Right forelimb (tissue), 1 donor: ENCODE results near the gene PTCD3.

ENCODE experiments used
- DNase-seq: peaks from one replicate; pipeline ENCODE4 v3.0.0-alpha.2; 2018

PTCD3 gene

DNA sequence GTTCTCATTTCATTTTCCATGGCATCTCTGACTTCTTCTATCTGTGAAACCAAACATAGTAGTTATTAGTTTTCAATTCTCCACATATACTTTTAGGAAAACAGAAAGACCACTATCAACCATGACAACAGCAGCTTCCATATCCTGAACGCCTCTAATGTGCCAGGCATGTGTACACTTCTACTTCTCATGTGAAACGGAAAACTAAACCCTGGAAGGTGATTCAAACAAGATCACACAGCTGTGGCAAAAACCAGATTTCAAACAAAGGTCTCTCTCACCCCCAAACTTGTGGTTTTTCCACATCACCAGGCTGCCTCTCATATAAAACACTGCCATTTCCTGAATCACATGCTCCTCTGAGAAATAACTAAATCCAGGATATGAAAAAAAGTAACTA, 41.8 kb downstream of the PTCD3 start:
- DNase-seq: no peak

DNA sequence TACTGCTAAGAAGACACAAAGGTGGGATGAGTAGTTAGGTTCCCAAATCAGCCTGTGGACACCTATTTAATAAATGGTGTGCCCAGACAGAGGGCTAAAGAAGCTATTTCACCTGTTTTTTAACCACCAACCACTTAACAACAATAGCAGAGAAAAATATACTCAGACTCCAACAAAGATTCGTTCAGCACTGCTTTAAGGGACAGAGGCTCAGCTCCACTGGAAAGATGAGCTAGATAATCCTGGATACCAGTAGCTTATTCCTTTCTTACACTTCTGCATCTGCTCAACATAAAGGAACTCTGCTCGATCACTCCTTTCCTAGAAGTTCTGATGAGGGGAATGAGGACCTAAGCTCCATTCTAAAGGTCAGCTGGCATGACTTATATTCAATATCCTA, 44.5 kb downstream of the PTCD3 start:
- DNase-seq: no peak

DNA sequence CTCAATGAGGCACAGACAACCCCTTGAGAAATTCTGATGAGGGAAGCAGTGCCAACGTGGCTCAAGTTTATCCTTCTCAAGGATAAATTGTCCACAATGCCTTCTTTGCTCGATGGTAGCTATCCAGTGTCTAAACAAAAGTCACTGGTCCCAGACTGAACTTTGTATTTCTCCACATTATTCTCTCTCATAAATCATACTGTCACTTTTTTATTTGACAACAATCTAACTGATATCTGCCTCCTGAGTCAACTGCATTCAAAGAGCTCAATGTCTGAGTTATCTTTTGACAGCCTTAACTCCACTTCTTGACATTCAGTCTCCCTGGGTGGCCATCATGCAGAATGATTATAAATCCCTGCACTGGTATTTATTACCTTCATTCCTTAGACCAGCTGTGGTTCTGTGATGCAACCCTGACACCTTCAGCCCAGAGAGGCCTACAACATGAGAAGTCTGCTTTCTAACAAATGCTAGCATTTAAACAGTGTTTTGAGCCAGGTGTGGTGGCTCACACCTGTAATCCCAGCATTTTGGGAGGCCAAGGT, 51.0 kb downstream of the PTCD3 start:
- no peak for DNase-seq

DNA sequence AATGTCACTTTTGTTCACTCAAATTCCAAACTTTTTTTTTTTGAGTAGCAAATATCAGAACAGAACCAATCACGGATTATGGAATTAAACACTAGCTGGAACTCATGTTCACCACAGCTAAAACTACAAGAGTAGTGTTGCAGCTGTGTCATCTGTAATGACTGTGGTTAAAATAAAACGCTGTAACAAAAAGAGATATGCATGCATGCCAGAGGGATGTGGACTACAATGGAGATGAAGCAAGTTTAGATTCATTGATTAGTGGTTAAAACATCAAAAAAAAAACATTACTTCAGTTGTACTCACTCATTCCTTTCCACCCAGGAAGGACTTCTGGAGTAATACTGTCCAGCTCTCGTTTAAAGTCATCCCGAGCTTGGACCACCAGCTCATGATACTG, 52.3 kb downstream of the PTCD3 start:
- no peak for DNase-seq

DNA sequence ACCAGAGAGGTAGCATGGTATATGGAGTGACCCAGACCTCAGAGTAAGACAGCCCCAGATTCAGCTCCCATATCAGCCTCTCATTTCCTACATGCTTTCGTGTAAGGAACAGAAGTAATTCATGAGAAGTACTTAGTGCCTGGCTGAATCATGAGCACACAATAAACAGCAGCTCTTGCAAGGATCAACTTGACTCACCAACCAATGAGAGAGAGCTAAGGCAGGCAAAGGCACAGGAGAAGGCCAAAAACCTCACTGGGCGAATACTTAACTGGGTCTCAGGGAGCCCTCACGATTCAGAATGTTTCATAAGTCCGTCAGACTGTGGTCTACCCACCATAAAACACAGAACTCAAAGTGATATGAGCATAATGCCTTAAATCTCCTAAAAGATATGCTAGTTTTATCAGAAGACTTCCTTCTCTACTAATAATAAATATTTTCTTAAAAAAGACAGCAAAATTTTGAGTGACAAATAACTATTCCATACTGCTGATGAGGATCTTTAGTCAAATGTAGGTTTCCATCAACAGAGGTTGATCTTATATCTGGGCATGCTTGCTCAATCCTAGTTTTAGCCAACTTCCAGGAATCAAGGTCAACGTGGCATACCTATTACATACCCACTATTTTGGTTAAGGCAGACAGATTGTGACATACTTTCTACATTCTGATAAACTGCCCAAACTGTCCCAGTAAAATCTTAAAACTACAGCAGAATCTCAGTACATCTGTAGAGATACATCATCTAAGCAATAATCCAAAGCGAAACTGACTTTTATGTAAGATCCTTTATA, 54.3 kb downstream of the PTCD3 start:
- no peak for DNase-seq

- DNase-seq: no peak
These were observed 64.4 kb downstream of the PTCD3 start for GRCh38 chr2:86170449-86170848.

GRCh38 chr2:86171295-86171694, 65.3 kb downstream of the PTCD3 start:
- DNase-seq: no peak

DNA sequence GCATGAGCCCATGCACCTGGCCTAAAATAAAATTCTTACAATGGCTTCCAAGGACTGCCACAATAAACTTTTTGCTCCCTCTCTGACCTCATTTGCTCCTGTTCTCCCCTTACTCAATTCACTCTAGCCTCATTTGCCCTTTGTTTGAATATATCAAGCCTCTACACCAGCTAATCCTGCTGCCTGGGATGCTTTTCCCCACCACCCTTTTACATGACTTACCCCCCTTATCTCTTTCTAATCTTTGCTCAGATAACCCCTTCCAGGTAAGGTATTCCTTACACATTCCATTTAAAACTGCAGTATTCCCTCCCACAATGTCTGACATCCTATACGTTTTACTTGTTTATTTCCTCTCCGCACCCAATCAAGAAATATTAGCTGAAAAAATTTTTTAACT, 66.6 kb downstream of the PTCD3 start:
- DNase-seq: no peak

GRCh38 chr2:86174445-86174844, 68.4 kb downstream of the PTCD3 start:
- no peak for DNase-seq

DNA sequence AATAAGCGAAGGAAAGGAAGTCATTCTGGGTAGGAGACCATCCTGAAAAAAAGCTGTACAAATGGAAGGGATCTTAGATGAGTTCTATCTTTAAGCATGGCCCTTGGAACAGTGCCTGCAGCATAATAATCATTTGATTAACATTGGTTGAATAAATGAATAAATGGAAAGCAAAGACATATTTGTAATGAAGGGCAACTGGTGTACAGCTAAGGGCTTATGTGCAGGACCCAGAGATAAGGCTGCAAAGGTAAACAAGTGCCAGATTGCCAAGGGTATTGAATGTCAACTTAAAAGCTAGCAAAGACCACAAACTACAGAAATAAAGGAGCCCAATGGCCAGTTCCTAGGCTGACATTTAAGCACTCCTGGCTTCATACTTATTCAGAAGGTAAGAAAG, 69.8 kb downstream of the PTCD3 start:
- DNase-seq: no peak

- DNase-seq: no peak
These were observed 70.6 kb downstream of the PTCD3 start for GRCh38 chr2:86176597-86176996.

DNA sequence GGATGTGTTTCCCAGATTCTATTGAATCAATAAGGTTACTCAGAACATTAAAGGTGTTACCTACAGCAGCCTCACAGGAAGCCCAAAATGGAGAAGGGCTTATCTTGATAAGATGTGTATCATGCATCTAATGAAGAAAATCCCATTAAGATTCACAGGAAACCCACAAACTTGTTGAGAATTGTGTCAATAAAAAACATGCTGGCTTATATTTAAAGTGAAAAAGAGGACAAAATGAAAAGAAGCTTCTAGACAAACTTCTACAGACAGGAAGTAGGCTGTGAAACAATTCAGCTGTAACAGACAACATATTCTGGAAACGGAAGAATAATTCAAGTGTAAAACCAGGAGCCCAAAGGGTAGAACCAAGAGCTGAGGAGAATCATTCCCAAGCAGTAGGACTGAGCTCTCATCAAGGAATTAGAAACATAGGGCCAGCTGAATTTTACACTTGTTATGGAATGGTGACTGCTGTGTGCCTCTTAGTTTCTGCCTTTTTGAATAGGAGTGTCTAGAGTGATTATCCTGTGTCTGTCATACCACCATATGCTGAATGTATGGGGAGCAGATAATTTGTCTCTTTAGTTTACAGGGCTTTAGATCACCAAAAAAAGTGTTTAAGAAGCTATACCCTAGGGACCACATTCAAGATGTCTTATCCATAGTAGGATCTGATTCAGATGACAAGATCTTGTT, 79.6 kb downstream of the PTCD3 start:
- DNase-seq: no peak

DNA sequence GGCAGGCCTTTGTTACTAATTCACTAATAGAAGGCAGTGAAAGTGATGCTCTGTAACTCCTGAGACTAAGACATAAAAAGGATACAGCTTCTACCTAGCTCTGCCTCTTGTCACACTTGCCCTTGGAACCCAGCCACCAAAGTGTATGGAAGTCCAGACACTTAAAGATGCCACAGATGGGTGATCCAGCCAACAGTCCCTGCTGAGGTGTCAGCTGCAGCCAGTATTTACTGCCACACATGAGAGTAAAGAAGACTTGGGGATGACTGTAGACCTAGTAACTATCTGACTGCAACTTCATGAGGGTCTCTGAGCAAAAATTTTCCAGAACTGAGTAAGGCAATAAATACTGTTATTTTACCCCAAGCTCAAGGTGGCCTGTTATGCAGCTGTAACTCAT, 80.4 kb downstream of the PTCD3 start:
- DNase-seq: no peak

DNA sequence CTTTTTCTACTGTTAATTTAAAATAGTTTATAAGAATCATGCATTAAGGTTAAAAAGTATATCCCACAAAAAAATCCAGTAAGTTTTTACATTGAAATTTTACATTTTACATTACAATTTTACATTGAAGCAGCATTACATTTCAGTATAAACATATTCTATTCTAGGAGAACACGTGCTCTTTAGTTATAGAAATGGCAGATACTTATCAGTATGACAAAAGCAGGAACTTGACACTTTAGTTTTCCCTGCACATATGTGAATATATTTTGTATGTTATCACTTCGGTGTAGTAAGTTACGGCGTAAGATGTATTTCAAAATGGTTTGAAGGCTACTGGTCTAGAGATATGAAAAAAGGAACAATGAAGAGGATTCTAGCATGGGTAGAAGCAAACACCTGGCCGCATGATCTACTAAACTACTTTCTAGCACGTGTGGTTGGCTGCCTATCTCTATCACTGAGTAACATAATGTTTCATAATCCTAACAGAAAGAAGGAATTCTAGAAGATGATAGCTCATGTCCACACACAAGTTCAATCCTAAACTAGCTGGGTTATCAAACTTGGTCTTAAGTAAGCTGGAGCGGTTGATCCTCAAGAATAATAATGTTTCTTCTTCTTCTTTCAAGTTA, 83.9 kb downstream of the PTCD3 start:
- DNase-seq: no peak
